ENCODE data around the gene CYTH3. TPM values are rescaled to one million over a fixed set of nuclear protein-coding genes. Genes with fewer than 3 reads are reported as not detected.
A peak's percentile ranks its signal among the peaks of the same experiment; 100 is the strongest.

Gene CYTH3
- polyA plus RNA-seq, 4 donors = 32.9 to 47.1 (median 38.6) TPM

DNA sequence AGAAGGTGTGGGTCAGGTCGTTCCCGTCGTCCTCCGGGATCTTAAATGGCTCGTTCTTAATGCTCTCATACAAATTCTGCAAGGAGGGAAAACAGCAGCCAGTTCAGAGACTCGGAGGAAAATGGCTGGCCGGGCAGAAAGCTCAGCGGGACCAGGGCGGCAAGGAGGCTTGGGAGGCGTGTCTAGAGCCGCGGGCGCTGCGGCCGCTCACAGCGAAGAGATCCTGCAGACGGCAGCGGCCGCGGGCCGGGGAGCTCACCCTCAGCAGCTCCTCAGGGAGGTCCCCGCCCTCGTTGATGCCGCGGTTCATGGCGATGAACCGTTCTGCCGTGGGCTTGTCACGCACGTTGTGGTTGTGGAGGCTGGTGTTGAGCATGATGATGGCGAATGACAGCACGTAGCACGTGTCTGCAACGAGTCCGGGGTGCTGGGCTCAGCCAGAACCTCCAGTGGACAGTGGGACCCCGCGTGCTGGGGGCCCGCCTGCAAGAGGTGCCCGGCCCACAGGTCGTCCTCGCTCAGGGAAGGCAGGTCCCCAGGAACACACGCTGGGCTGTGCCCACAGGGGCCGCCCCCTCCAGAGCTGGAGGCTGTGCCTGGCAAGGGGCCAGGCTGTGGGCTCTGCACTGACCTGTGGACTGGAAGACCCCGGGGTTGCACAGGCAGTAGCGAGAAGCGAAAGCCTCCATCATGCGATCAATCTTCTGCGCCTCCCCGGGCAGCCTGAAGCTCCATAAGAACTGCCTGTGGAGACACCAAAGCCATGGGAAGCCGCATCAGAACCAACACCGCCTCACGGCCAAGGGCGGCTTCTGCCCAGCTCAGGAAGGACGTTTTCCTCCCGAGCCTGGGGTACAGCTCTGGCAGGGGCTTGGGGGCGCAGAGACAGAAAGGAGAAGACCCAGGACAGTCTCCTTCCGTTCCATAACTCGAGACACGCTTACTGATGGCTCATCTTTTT, 101.6 kb downstream of the CYTH3 start:
- no peak for DNase-seq (ENCODE audit: low read depth in 4 of 4, low spot score in 3 of 4)

- DNase-seq (ENCODE audit: low read depth in 4 of 4, low spot score in 3 of 4) = no peak
Observed at GRCh38 chr7:6169805-6170520, 102.5 kb downstream of the CYTH3 start.

DNA sequence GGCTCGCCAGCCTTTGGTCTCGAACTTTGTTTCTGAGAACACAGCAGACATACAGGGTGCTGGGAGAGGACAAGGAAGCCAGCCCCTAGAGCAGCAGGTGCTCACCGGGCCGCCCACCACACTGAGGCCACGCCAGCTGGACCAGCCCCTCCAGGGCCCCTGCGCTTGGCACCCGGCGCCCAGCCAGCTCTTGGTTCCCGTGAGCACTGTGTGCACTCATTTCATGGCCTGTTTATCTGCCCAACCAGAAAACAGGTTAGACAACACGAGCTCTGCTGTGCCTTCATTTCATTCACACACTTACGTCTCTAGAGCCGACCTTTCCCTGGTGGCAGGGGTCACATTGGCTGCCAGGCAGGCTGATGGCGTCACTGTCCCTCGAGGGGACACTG, 104.0 kb downstream of the CYTH3 start:
- no peak for DNase-seq (ENCODE audit: low read depth in 4 of 4, low spot score in 3 of 4)

DNA sequence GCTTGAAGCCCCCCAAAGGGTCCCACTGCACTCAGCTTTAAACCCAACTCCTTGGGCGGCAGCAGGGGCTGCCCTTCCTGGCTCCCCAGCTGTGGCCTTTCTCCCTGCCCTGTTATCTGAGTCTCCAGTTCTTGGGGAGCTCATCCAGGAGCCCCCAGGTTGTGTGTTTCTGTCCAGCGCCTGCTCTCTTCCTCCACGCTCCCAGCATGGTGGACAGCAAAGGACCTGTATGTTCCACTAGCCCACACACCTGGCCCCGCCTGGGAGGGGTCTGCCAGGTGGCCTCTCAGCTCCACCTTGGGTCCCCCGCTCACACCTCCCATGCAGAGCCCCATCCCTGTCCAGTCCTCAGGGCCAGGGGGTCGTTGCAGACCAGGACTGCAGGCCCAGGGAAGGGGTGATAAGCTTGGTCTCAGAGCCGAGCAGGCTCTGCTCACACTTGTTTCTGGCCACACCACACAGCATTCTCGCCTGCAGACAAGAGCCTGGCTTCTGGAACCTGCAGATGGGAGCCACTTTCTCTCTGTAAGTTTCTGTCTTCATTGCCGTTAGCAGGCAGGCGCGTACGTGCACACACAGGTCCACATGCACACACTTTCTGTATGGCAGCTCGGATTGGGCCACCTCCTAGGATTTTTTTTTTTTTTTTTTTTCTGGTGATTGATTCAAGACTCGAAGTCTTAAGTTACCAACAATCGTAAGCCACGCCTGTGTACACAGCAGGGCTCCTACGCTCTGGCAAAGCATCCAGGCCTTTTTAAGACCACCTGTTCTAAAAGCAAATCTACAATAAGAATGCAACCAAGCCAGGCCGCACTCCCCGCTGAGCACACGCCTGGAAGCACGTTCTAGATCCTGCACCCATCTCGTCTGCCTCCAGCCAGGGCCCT, 104.6 kb downstream of the CYTH3 start:
- DNase-seq (ENCODE audit: low read depth in 4 of 4, low spot score in 3 of 4) = no peak

DNA sequence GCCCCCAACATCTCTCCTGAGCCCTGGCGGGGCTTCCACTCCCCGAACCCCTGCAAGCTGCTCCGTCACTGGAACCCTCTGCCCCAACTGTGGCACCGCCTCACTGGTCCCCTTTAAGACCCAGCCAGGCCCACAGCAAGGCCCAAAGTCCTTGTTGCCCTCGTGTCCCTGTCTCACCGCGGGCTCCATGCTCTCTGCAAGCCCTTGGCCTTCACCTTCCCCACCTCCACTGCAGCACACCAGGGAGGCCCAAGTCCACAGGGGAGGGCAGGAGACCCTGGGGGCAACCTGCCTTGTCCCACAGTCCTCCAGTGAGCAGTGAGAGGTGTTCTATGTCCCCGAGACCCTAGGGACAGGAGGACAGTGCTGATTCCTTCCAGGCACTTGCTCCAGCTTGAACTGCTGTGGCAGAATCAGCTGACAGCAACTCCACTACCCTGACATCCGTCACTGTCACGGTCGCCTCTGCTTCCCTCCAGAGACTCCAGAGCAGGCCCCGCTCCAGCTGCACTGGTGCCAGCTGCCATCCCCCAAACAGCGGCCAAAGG, 105.3 kb downstream of the CYTH3 start:
- DNase-seq (ENCODE audit: low read depth in 4 of 4, low spot score in 3 of 4) = no peak

DNA sequence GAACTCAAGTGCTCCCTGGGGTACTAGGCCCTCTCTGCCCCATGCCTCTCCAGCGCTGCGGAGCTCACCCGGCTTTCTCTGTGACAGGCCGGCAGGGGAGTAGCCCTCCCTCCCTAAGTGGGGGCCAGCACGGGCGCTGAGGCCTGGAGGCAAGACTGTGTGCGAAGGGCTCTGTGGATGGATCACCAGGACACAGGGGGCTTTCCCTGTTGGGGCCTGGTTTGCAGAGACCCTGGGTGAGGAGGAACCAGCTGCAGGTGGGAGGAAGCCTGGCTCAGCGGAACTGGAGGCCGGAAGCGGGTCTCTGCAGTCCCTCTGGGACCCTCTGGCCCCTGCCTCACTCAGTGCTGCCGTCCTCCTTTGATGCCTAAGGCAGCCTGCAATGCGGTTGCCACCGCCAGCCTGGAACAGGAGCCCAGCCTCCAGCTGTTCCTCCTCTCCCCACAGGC, 106.0 kb downstream of the CYTH3 start:
- DNase-seq (ENCODE audit: low read depth in 4 of 4, low spot score in 3 of 4) = no peak

- no peak for DNase-seq (ENCODE audit: low read depth in 4 of 4, low spot score in 3 of 4)
Observed at GRCh38 chr7:6165521-6166320, 106.7 kb downstream of the CYTH3 start.

DNA sequence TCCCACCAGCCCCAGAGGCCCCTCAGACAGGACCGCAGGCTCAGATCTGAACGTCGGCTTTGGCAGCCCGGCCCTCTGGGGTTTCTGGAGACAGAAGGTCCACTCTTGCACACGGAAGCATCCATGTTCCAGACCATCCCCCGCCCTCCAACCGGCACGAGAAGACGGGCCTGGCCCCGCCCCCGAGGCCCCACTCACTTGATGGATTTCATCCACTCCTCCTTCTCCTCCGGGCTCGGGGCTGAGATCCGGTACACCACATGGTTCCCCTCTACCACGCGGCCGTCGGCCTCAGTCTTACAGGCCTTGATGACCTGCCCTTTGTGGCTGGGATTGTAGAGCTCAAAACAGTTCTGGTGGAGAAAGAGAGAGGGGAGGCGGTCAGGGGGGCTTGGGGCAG, 107.3 kb downstream of the CYTH3 start:
- DNase-seq (ENCODE audit: low read depth in 4 of 4, low spot score in 3 of 4) = no peak

GRCh38 chr7:6164491-6164890, 107.9 kb downstream of the CYTH3 start:
- no peak for DNase-seq (ENCODE audit: low read depth in 4 of 4, low spot score in 3 of 4)

DNA sequence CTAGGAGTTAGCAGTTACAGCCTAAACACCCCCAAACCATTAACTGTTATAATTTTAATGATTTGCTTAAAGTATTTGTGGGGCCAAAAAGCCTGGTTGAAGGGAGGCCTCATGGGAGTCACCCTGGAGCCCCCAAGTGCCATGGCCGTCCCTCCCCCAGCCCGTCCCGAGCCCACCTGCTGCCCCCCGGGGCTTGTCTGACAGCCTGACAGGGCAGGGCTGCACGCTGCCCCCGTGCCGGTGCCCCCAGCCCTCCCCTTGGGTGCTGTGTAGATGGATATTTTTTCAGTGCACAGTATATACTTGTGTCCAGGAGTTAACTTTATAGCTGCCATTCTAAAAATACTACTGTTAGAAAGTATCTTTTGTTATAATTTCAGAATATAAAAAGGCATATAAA, 108.4 kb downstream of the CYTH3 start:
- DNase-seq (ENCODE audit: low read depth in 4 of 4, low spot score in 3 of 4) = no peak

DNA sequence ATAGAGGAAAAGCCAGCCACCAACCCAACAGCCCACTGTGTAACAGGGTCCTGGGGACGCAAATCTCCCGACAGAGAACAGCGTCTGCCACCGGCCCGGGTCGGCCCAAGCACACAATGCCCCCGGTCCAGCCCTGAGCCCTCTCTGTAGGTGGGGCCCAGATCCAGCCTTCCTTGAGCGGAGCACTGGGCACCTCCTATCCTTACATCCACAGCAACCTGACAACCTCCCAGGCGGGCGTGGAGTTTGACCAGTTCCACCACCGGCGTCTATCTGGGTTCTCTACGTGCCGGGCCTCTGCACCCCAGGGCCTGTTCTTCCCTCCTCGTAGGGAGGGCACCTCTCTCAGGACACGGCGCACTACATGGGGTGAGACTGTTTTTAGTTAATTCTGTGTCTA, 109.0 kb downstream of the CYTH3 start:
- no peak for DNase-seq (ENCODE audit: low read depth in 4 of 4, low spot score in 3 of 4)

- DNase-seq (ENCODE audit: low read depth in 4 of 4, low spot score in 3 of 4) = no peak
Observed at GRCh38 chr7:6162650-6163366, 109.6 kb downstream of the CYTH3 start.

DNA sequence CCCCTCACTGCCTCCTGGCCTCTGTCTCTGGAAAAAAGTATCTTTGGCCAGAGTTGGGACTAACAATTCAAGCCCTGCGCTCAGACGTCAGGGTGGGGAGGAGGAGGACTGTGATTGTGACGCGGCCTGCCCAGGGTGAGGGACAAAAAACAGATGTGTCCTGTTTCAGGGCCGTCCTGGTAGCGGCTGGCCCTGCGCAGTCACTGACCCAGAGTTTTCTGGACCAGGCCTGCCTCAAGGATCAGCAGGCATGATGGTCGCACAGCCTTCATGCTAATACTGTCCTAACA, 110.1 kb downstream of the CYTH3 start:
- DNase-seq (ENCODE audit: low read depth in 4 of 4, low spot score in 3 of 4) = no peak

GRCh38 chr7:6161463-6162330, 110.7 kb downstream of the CYTH3 start:
- no peak for DNase-seq (ENCODE audit: low read depth in 4 of 4, low spot score in 3 of 4)

DNA sequence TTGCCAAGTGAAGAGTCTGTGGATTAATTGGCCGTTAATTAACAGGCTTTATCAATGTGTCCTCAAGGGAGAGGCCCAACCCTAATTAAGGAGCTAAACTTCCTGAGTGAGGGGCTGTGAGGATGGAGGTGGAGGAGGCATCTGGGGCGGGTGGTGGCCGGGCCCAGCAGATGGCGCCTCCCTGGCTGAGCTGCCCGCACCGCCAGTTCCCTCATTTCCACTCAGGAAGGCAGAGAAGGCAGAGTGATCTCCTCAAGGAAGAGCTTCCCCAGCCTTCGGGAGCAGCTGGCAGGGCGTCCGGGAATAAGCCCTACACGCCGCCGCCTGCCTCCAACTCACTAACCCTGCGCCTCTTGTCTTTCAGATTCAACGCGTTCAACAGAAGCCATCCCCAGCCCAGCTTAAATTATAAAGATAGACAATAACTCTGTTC, 112.2 kb downstream of the CYTH3 start:
- peak in 1 of 4 donors; percentile 29 for DNase-seq (ENCODE audit: low read depth in 4 of 4, low spot score in 3 of 4)

DNA sequence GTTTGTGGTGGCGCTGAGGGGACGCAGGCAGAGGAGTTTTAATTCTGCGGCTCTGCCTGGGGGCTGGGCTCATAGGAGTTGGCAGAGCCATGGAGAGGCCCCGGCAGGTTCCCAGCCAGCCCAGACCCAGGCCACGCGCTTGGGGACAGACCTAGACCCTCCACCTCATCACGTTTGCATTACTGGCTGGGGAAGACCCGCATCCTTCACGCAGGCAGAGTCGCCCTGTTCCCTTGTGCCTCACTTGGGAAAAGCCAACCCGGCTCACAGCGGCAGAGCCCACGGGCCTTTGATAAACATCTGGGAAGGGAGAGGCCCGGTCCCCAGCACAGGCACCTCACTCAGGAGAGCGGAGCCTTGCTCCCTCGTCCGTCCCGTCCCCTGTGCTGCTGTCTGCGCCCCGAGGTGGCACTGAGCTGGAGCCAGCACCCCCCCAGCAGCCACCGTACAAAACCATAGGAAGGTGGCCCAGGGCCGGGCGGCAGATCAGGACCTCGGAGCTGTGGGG, 112.8 kb downstream of the CYTH3 start:
- DNase-seq (ENCODE audit: low read depth in 4 of 4, low spot score in 3 of 4) = no peak

GRCh38 chr7:6159097-6159483, 113.3 kb downstream of the CYTH3 start:
- DNase-seq (ENCODE audit: low read depth in 4 of 4, low spot score in 3 of 4) = no peak

Measured in left renal pelvis (tissue), 4 donors.